ENCODE data around the gene CCDC171.

CCDC171 gene

DNA sequence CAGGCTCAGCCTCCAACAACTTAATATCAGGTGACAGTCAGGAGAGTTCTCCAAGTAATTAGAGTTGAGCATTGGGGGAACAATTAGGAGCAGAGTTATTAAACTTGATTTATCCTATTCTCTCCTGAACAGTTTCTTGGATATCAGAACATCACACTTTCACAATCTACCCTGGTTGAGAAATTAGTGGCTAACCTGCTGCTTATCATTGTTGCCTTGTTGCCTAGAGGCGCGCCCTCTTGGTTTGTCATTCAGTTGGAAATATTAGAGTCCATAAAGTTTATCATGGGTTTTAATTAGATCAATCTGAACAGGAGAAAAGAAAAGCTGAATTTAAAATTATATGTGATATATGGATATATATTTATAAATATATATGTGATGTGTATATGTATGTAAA lies 291.1 kb downstream of the CCDC171 start (continued):
- TF ChIP-seq, protein P1, sequence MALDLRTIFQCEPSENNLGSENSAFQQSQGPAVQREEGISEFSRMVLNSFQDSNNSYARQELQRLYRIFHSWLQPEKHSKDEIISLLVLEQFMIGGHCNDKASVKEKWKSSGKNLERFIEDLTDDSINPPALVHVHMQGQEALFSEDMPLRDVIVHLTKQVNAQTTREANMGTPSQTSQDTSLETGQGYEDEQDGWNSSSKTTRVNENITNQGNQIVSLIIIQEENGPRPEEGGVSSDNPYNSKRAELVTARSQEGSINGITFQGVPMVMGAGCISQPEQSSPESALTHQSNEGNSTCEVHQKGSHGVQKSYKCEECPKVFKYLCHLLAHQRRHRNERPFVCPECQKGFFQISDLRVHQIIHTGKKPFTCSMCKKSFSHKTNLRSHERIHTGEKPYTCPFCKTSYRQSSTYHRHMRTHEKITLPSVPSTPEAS (tag by site-specific recombination; IDR thresholded peaks at IDR 0.05) = no peak

GRCh38 chr9:15846611-15847010 lies 293.8 kb downstream of the CCDC171 start:
- H3K4me3 ChIP-seq (ENCODE audit: low read depth, low read length) = no peak overlapping the region
- POLR2A ChIA-PET = no interaction called here
- no peaks in the 10 kb centered on the region for H3K4me1 ChIP-seq (ENCODE audit: control insufficient read depth, insufficient read depth, low read length)
- TF ChIP-seq ZNF777 (tag by site-specific recombination; IDR thresholded peaks at IDR 0.05; ENCODE audit: borderline replicate concordance) (no peak), ZNF76 (tag by site-specific recombination; IDR thresholded peaks at IDR 0.05; ENCODE audit: borderline replicate concordance, low read depth) (no peak), SALL2 (tag by site-specific recombination; IDR thresholded peaks at IDR 0.05; ENCODE audit: borderline replicate concordance) (no peak), ZBTB17 (tag by site-specific recombination; IDR thresholded peaks at IDR 0.05) (no peak), ZNF660 (tag by site-specific recombination; IDR thresholded peaks at IDR 0.05) (no peak), ZNF266 (tag by site-specific recombination; IDR thresholded peaks at IDR 0.05; ENCODE audit: low read depth) (no peak), ZNF654 (tag by site-specific recombination; IDR thresholded peaks at IDR 0.05; ENCODE audit: low read depth) (no peak), ZNF311 (tag by site-specific recombination; IDR thresholded peaks at IDR 0.05; ENCODE audit: borderline replicate concordance) (no peak), KLF9 (tag by site-specific recombination; IDR thresholded peaks at IDR 0.05; ENCODE audit: low read depth) (no peak)
- TF ChIP-seq, protein P2, sequence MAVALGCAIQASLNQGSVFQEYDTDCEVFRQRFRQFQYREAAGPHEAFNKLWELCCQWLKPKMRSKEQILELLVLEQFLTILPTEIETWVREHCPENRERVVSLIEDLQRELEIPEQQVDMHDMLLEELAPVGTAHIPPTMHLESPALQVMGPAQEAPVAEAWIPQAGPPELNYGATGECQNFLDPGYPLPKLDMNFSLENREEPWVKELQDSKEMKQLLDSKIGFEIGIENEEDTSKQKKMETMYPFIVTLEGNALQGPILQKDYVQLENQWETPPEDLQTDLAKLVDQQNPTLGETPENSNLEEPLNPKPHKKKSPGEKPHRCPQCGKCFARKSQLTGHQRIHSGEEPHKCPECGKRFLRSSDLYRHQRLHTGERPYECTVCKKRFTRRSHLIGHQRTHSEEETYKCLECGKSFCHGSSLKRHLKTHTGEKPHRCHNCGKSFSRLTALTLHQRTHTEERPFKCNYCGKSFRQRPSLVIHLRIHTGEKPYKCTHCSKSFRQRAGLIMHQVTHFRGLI (tag by site-specific recombination; IDR thresholded peaks at IDR 0.05) = no peak
- TF ChIP-seq, protein P3, sequence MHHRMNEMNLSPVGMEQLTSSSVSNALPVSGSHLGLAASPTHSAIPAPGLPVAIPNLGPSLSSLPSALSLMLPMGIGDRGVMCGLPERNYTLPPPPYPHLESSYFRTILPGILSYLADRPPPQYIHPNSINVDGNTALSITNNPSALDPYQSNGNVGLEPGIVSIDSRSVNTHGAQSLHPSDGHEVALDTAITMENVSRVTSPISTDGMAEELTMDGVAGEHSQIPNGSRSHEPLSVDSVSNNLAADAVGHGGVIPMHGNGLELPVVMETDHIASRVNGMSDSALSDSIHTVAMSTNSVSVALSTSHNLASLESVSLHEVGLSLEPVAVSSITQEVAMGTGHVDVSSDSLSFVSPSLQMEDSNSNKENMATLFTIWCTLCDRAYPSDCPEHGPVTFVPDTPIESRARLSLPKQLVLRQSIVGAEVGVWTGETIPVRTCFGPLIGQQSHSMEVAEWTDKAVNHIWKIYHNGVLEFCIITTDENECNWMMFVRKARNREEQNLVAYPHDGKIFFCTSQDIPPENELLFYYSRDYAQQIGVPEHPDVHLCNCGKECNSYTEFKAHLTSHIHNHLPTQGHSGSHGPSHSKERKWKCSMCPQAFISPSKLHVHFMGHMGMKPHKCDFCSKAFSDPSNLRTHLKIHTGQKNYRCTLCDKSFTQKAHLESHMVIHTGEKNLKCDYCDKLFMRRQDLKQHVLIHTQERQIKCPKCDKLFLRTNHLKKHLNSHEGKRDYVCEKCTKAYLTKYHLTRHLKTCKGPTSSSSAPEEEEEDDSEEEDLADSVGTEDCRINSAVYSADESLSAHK (tag by site-specific recombination; IDR thresholded peaks at IDR 0.05) = no peak
- CTCF ChIA-PET = interaction anchor here (0.9 to 1.4 kb wide), 2 partner anchors 9 to 284 kb away, joined by 3 to 7 read pairs; no protein-coding TSS in a partner anchor
- H3K9me3 ChIP-seq (ENCODE audit: control insufficient read depth, insufficient read depth, low read depth, low read length) = no peaks in the 10 kb centered on the region
- no peaks in the 10 kb centered on the region for H3K36me3 ChIP-seq (ENCODE audit: control insufficient read depth in 2 of 2, insufficient read depth in 1 of 2, low read length in 2 of 2)
- H3K27ac ChIP-seq (ENCODE audit: extremely low read depth, low read depth, low read length) = no peak overlapping the region

DNA sequence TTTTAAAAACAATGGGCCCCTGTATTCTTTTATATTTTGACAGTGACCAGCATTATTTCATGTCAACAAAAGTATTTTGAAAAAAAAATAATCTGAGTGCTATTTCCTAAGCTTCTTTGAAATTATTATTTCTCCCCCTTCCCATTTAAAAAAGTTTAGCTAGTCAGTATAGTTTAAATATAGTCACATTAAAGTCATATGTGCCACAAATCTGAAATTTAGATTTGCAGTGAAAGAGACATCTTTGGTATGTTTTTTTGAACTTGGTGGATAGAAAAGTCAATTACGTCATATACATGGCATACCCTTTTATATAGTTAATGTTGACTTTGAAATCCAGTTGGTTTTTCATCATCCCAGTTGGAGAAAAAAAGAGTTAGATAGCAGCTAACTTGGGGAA lies 297.0 kb downstream of the CCDC171 start:
- no peaks in the 10 kb centered on the region for H3K36me3 ChIP-seq (ENCODE audit: control insufficient read depth in 2 of 2, insufficient read depth in 1 of 2, low read length in 2 of 2)
- no peak overlapping the region for H3K4me3 ChIP-seq (ENCODE audit: low read depth, low read length)
- H3K9me3 ChIP-seq (ENCODE audit: control insufficient read depth, insufficient read depth, low read depth, low read length) = no peaks in the 10 kb centered on the region
- no peaks in the 10 kb centered on the region for H3K4me1 ChIP-seq (ENCODE audit: control insufficient read depth, insufficient read depth, low read length)
- CTCF ChIA-PET = no interaction called here
- POLR2A ChIA-PET = no interaction called here
- H3K27ac ChIP-seq (ENCODE audit: extremely low read depth, low read depth, low read length) = no peak overlapping the region
- TF ChIP-seq EGR2 (tag by site-specific recombination; IDR thresholded peaks at IDR 0.05; ENCODE audit: low read depth) (no peak), ZNF341 (tag by site-specific recombination; IDR thresholded peaks at IDR 0.05; ENCODE audit: low read depth) (no peak), ZIC2 (tag by site-specific recombination; IDR thresholded peaks at IDR 0.05) (no peak), GFI1B (tag by site-specific recombination; IDR thresholded peaks at IDR 0.05) (no peak), TCF7L2 (IDR thresholded peaks at IDR 0.05; ENCODE audit: borderline replicate concordance, low read depth, low read length) (no peak), ZBTB20 (tag by site-specific recombination; IDR thresholded peaks at IDR 0.05) (no peak), ZNF777 (tag by site-specific recombination; IDR thresholded peaks at IDR 0.05; ENCODE audit: borderline replicate concordance) (no peak), ZNF292 (tag by site-specific recombination; IDR thresholded peaks at IDR 0.05; ENCODE audit: borderline replicate concordance, low read depth) (no peak), ZNF23 (tag by site-specific recombination; IDR thresholded peaks at IDR 0.05; ENCODE audit: borderline replicate concordance) (no peak), KLF9 (tag by site-specific recombination; IDR thresholded peaks at IDR 0.05; ENCODE audit: low read depth) (no peak), YY2 (tag by site-specific recombination; IDR thresholded peaks at IDR 0.05) (no peak), INSM2 (tag by site-specific recombination; IDR thresholded peaks at IDR 0.05) (no peak), ZNF610 (tag by site-specific recombination; IDR thresholded peaks at IDR 0.05; ENCODE audit: borderline replicate concordance) (no peak), ZNF169 (tag by site-specific recombination; IDR thresholded peaks at IDR 0.05) (no peak)
- TF ChIP-seq, protein P4, sequence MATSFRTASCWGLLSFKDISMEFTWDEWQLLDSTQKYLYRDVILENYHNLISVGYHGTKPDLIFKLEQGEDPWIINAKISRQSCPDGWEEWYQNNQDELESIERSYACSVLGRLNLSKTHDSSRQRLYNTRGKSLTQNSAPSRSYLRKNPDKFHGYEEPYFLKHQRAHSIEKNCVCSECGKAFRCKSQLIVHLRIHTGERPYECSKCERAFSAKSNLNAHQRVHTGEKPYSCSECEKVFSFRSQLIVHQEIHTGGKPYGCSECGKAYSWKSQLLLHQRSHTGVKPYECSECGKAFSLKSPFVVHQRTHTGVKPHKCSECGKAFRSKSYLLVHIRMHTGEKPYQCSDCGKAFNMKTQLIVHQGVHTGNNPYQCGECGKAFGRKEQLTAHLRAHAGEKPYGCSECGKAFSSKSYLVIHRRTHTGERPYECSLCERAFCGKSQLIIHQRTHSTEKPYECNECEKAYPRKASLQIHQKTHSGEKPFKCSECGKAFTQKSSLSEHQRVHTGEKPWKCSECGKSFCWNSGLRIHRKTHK (tag by site-specific recombination; IDR thresholded peaks at IDR 0.05) = no peak

Measured in HEK293 (cell line).